ENCODE data around the gene PSPH. TPM values are rescaled to one million over a fixed set of nuclear protein-coding genes. Genes with fewer than 3 reads are reported as not detected.
"Not testable (repeated sequence)": the region's sequence is repeated elsewhere in the genome, so short reads cannot be mapped to it uniquely, and the experiment has no call there.

PSPH gene
- total RNA-seq, 2 donors from 2014 or later = 29.9 to 34.6 TPM

DNA sequence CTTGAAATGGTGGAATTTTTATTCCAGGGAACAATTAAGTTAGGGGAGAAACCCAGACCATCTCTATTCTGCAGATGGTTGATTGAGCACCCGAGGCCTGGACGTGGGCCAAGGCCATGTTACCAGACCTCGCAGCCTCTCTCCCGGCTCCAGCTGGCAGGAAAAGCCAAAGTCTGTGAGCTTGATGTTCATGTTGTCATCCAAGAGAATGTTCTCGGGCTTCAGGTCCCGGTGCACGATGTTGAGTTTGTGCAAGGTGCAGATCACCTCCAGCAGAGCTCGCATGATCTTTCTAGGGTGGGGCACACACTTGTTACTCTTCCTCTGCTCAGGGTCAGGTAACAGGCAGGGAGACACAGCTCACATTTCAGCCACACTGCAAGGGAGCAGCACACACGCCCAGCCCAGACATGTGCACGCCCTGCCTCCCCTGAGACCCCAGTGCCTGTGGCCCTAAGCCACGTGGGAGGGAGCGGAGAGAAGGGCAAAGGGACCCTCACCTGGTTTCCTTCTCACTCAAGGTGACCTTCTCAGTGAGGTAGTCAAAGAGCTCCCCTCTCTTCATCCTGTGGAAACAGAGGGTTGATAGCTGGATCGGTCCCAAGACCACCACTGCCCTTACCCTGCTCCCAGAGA lies 32.0 kb upstream of the PSPH start:
- Histone ChIP-seq H3K27me3 (ENCODE audit: control insufficient read depth, insufficient read depth, low read length, poor library complexity, severe bottlenecking) (no peaks in the 10 kb centered on the region), H3K9ac (ENCODE audit: extremely low read depth, low read length, poor library complexity, severe bottlenecking) (no peak overlapping the region), H3K9me3 (ENCODE audit: control insufficient read depth, low read length) (no peaks in the 10 kb centered on the region), H3K27ac (ENCODE audit: low read depth, low read length) (no peak overlapping the region), H3K36me3 (ENCODE audit: control insufficient read depth, insufficient read depth, low read length) (peaks cover 9% of the 10 kb centered on the region), H3K4me1 (ENCODE audit: control insufficient read depth, insufficient read depth, low read length) (no peaks in the 10 kb centered on the region), H3K4me3 (ENCODE audit: low read length) (no peak overlapping the region)
- H3K36me3 Mint-ChIP-seq (ENCODE audit: low read depth) = peaks cover 38% of the 10 kb centered on the region
- TF ChIP-seq, protein P1, sequence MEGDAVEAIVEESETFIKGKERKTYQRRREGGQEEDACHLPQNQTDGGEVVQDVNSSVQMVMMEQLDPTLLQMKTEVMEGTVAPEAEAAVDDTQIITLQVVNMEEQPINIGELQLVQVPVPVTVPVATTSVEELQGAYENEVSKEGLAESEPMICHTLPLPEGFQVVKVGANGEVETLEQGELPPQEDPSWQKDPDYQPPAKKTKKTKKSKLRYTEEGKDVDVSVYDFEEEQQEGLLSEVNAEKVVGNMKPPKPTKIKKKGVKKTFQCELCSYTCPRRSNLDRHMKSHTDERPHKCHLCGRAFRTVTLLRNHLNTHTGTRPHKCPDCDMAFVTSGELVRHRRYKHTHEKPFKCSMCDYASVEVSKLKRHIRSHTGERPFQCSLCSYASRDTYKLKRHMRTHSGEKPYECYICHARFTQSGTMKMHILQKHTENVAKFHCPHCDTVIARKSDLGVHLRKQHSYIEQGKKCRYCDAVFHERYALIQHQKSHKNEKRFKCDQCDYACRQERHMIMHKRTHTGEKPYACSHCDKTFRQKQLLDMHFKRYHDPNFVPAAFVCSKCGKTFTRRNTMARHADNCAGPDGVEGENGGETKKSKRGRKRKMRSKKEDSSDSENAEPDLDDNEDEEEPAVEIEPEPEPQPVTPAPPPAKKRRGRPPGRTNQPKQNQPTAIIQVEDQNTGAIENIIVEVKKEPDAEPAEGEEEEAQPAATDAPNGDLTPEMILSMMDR (conservative IDR thresholded peaks at IDR 0.05) = no peak
- H3K27ac Mint-ChIP-seq = no peak overlapping the region
- no peak for DNase-seq
- H3K27me3 Mint-ChIP-seq (ENCODE audit: insufficient read depth) = no peaks in the 10 kb centered on the region
- no peaks in the 10 kb centered on the region for H3K9me3 Mint-ChIP-seq
- H3K4me1 Mint-ChIP-seq = no peaks in the 10 kb centered on the region
- no peak overlapping the region for H3K4me3 Mint-ChIP-seq
- 92 to 93% methylated on average over 11 to 13 of the region's 13 CpGs for WGBS, 2 experiments (ENCODE audit: insufficient coverage in 1 of 2, insufficient read length in 1 of 2)

DNA sequence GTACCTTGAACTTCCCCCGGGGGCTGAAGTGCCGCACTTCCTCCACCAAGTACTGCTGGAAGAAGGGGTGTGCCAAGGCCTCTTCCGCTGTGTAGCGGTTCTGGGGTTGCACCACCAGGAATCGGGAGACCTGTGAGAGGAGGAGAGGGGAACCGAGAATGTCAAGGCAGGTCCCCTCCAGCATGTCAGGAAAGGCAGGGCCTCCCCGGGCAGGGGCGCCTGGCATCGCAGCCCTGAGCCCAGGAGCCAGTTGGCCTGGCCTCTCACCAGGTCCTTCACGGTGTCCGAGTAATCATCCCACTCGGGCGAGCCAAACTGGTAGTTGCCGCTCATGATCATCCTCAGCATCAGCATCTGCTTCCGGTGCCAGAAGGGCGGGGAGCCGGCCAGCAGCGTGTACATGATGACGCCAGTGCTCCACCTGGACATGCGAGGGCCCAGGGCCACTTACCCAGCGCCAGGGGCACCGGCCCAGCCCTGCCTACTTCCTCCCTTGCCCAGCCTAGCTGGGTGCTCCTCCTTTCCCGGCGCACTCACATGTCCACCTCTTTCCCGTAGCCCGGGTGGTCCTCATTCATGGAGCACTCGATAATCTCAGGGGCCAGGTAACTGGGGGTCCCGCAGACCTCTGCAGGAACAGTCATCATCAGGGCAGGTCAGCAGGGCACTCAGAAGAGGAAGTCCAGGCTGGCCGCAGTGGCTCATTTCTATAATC lies 30.5 kb upstream of the PSPH start:
- Mint-ChIP-seq H3K27me3 (ENCODE audit: insufficient read depth) (no peaks in the 10 kb centered on the region), H3K4me3 (no peak overlapping the region), H3K4me1 (no peaks in the 10 kb centered on the region), H3K36me3 (ENCODE audit: low read depth) (peaks cover 39% of the 10 kb centered on the region), H3K9me3 (no peaks in the 10 kb centered on the region), H3K27ac (no peak overlapping the region)
- H3K36me3 ChIP-seq (ENCODE audit: control insufficient read depth, insufficient read depth, low read length) = peaks cover 16% of the 10 kb centered on the region
- no peak overlapping the region for H3K9ac ChIP-seq (ENCODE audit: extremely low read depth, low read length, poor library complexity, severe bottlenecking)
- H3K27me3 ChIP-seq (ENCODE audit: control insufficient read depth, insufficient read depth, low read length, poor library complexity, severe bottlenecking) = no peaks in the 10 kb centered on the region
- no peaks in the 10 kb centered on the region for H3K4me1 ChIP-seq (ENCODE audit: control insufficient read depth, insufficient read depth, low read length)
- TF ChIP-seq, protein P1 (conservative IDR thresholded peaks at IDR 0.05) = no peak
- no peaks in the 10 kb centered on the region for H3K9me3 ChIP-seq (ENCODE audit: control insufficient read depth, low read length)
- H3K27ac ChIP-seq (ENCODE audit: low read depth, low read length) = no peak overlapping the region
- no peak for DNase-seq
- WGBS, 2 experiments (ENCODE audit: insufficient coverage in 1 of 2, insufficient read length in 1 of 2) = 94% methylated on average over 11 to 29 of the region's 29 CpGs
- no peak overlapping the region for H3K4me3 ChIP-seq (ENCODE audit: low read length)

DNA sequence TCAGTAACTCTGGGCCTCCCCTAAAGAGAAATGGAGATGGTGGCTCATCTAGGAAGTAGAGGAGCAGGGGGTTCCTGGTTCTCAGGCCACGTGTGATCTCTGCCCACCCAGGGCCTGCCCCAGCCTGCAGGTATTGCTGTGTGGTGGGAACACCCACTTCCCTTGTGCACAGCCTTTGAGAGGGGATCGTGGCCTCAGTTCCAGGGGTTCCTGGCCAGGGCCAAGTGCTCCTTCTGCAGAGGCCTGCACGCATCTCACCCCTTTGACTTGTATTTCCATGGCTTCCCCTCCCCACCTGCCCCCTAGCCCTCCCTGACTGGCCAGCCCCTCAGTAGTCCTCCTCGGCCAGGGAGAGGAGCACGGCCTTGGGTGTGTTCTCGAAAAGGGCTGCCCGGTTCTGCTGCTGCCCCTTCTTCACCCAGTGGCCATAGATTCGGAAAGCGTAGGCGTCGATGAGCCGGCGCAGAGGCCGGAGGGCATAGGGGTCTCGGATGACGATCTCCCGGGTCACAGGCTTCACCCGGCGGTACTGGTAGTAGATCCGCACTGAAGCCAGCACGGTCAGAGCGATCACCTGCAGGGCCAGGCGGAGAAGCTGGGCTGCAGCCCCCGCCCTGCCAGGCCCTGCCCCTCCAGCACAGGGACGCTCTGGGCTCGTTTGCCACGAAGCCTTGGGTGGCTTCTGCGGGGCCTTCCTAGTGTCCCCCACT lies 29.6 kb upstream of the PSPH start:
- not testable (repeated sequence) for H3K9me3 ChIP-seq (ENCODE audit: control insufficient read depth, low read length); H3K4me3 ChIP-seq (ENCODE audit: low read length); H3K27ac ChIP-seq (ENCODE audit: low read depth, low read length); H3K9me3 Mint-ChIP-seq; DNase-seq; H3K4me1 ChIP-seq (ENCODE audit: control insufficient read depth, insufficient read depth, low read length); H3K9ac ChIP-seq (ENCODE audit: extremely low read depth, low read length, poor library complexity, severe bottlenecking); H3K4me1 Mint-ChIP-seq; H3K27me3 Mint-ChIP-seq (ENCODE audit: insufficient read depth); H3K4me3 Mint-ChIP-seq; H3K27me3 ChIP-seq (ENCODE audit: control insufficient read depth, insufficient read depth, low read length, poor library complexity, severe bottlenecking); H3K27ac Mint-ChIP-seq
- peaks cover 44% of the 10 kb centered on the region for H3K36me3 Mint-ChIP-seq (ENCODE audit: low read depth)
- peaks cover 22% of the 10 kb centered on the region for H3K36me3 ChIP-seq (ENCODE audit: control insufficient read depth, insufficient read depth, low read length)
- WGBS, 2 experiments (ENCODE audit: insufficient coverage in 1 of 2, insufficient read length in 1 of 2) = 95% methylated on average over 17 to 28 of the region's 28 CpGs
